HG02623 (cell line): ENCODE results near the gene RIN3.

ENCODE experiments used
- ATAC-seq: cut with Tn5 transposase; IDR thresholded peaks from one replicate; pipeline ENCODE4 v1.9.1; 2021; ENCODE audit warnings: moderate library complexity; ENCODE audit not compliant: unreplicated experiment

The RIN3 gene

DNA sequence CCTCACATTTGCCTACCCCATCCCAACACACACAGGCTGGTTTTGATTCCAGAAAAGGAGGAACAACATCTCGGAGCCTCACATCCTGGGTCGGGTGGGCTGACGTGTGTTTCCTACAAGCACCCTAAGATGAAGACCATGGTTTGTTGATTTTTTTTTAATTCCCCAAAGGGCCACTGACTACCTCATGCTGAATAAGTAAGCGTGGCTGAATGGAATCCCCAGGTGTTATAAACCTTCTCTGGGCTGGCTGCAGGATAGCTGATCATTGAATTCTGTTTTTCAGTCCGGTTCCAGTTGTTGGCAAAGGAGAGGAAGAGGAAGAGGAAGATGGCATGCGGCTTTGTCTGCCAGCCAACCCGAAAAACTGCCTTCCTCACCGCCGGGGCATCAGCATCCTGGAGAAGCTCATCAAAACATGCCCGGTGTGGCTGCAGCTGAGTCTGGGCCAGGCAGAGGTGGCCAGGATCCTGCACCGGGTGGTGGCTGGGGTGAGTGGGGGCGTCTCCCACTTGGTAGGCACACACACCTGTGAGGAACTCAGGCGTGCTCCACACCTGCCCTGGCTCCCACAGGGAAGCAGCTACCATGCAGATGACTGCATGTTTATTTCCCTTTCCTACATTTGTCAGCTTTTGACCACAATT is 42.0 kb downstream of the RIN3 start:
- ATAC-seq = no peak

DNA sequence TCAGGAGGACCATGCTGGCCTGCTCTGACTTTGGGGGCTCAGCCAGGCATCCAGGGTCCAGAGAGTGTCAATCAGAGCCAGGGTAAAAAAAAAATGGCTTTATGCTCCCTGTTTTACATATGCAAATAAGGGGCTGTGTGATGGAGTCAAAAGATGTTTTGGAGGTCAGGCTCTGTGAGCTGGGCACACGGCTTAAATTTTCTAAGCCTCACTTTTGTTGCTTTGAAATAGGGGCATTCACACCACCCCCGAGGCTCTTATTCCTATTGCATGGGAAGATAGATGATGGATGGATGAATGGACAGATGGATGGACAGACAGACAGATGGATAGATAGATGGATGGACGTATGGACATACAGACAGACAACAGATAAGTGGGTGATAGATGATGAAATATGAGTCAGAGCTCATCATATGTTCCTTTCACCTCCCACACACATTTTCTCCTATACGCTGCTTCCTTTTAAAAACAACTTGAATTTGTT is 42.7 kb downstream of the RIN3 start:
- no peak for ATAC-seq

GRCh38 chr14:92556863-92557543 is 43.4 kb downstream of the RIN3 start:
- no peak for ATAC-seq

- no peak for ATAC-seq
Observed at GRCh38 chr14:92557544-92557912, 43.9 kb downstream of the RIN3 start.

GRCh38 chr14:92558319-92558718 is 44.7 kb downstream of the RIN3 start:
- ATAC-seq = no peak

- ATAC-seq = no peak
Observed at GRCh38 chr14:92559486-92559885, 45.9 kb downstream of the RIN3 start.

- ATAC-seq = no peak
Observed at GRCh38 chr14:92560106-92560865, 46.7 kb downstream of the RIN3 start.

- no peak for ATAC-seq
Observed at GRCh38 chr14:92561906-92562479, 48.4 kb downstream of the RIN3 start.

DNA sequence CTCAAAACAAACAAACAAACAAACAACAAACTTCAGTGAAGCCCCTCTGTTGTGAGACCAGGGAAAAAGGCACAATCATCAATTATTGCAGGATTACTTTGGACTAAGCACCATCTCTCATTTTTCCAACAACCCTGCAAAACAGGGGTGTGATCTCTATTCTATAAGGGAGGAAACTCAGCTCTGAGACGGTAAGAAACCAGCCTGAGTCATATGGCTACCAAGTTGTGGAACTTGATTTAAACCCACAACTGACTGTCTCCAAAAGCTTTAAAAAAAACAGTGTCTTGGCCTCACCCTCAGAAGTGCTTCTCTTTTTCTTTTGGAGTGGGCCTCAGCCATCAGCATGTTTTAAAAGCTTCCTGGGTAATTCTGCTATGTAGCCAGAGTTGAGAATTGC is 49.8 kb downstream of the RIN3 start:
- ATAC-seq = peak; percentile 88

DNA sequence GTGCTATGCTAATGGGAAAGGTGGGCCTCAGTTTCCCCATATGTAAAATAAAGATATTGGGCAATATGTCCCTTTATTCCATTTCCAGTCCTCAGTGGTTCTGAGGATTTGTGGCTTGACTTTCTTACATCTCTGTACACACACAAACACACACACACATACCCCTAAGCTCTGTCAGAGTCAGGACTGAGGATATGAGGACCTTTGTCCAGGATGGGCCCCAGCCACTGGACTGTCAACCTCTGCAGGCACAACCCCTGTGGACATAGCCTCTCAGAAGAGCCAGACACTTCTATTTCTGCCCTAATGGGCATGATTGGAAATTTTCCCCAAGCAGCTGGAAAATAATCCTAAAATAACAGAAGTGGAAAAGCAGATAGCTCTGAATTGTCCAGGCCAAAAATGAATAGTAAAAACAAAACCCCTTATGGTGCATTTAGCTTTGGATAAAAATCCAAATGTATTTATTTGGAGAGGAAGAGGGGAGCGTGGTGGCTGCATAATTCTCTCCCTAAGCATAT is 50.2 kb downstream of the RIN3 start:
- no peak for ATAC-seq

GRCh38 chr14:92564344-92565039 is 50.9 kb downstream of the RIN3 start:
- no peak for ATAC-seq

DNA sequence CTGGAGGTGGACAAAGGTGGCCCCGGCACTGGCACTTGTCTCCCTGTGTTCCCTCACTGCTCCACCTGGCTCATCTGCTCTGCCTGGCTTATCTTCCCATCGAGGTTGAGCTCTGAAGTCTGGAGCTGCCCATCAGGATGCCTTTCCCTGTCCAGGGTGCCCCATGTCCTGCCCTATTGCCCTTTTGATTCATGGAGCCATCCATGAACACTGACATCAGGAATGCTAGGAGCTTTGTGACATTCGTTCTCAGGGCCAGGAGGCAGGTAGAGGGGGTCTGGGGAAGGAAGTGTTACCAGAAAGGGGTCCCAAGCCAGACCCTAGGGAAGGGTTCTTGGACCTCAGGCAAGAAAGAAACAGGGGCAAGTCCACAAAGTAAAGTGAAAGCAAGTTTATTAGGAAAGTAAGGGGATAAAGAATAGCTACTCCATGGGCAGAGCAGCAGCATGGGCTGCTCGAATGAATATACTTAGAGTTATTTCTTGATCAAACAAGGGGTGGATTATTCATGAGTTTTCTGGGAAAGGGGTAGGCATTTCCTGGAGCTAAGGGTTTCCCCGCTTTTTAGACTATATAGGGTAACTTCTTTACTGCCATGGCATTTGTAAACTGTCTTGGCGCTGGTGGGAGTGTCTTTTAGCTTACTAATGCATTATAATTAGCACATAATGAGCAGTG is 51.6 kb downstream of the RIN3 start:
- no peak for ATAC-seq

GRCh38 chr14:92565718-92566115 is 52.1 kb downstream of the RIN3 start:
- no peak for ATAC-seq

- ATAC-seq = no peak
Observed at GRCh38 chr14:92567173-92567725, 53.7 kb downstream of the RIN3 start.

GRCh38 chr14:92568621-92569479 is 55.3 kb downstream of the RIN3 start:
- peak; percentile 80 for ATAC-seq

DNA sequence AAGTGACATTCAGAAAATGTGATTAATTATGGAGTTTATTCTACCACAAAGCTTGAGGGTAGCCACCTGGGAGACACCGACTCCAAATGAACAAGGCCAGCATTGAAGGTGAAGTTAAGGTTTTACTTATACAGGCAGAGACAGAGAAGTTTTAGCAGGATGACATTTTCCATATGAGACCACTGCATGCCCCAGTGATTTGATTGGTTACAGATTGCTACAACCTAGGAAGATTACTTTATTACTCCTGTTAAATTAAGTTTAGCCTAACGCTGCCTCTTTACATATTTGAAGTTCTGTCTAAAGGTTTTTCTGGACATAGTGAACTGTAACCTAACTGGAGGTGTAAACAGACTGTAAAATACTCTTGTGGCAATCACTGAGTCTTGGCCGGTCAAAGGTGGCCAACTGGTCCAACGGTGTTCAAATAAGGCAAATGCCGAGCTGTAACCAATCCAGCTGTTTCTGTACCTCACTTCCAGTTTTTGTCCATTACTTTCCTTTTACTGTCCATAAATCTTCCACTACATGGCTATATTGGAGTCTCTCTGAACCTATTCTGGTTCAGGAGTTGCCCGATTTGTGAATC is 57.2 kb downstream of the RIN3 start:
- no peak for ATAC-seq

DNA sequence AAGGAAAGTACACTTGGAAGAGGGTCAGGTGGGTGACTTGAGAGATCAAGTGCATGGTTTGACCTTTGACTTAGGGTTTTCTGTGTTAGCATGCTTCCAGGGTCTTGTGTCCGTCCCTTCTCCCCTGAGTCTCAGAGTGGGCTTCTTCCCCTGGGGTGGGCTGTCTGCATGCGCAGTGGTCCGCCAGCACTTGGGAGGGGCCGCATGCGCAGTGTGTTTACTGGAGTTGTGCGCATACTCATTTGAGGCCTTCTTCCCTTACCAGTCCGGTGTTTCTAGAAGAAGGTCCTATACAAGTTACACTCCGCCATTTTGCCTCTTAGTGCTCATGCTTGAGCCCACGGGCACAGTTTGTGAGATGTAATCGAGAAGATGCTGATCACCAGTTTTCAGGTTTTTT is 58.5 kb downstream of the RIN3 start:
- no peak for ATAC-seq

DNA sequence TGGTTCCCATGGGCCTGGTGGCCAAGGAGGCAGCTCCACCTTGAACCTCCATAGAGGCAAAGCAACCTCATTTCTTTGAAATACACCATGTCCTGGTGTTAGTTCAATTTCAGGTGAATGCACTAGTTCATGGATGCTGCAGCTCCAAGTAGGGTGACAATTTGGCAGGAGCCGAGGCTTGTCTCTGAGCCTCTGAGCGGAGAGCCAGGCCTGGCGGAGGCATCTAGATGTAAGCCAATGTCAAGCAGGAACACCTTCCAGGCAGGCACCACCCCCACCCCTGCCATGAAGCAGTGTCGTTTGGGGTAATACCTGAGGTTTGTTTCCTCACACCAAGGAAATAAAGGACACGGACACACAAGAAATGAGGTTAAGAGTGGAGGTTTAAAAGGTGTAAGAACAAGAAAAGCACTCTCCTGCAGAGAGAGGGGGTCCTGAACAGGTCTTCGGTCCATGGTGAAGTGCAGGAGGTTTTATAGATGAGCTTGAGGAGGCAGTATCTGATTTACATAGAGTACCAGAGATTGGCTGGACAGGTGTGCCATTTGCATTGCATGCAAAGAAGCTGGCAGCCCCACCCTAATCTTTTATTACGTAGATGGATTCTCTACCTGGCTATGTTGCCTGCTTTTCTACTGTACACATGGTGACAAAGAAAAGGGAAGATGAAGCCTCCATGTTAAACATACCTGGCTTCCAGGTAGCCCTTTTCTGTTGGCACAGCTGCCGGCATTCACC is 60.3 kb downstream of the RIN3 start:
- ATAC-seq = no peak
